ENCODE results near the gene HS6ST2.

DNA sequence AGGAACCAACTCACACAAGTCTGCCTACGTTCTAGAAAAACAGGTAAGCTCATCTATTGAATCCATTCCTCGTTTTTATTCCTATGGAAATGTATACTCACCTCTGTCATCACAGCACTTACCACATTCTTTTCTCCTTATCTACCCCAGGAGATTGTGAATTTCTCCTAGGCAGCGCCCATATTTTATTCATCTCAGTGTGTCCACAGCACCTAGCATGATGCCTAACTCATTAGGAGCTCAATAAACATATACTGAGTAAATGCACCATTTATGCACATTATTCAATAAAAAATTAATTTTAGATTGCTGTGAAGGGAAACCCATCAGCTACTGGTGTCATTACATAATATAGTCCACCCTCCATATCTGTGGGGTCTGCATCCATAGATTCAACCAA lies 363.4 kb downstream of the HS6ST2 start:
- no peak for TF ChIP-seq EZH2 (IDR thresholded peaks at IDR 0.05; ENCODE audit: insufficient read depth, poor library complexity, severe bottlenecking)
- no peak for TF ChIP-seq EZH2phosphoT487 (IDR thresholded peaks at IDR 0.05; ENCODE audit: insufficient read depth, low read depth)
